Measurements from ENCODE around the gene SLC26A2. TPM values are rescaled to one million over a fixed set of nuclear protein-coding genes. Genes with fewer than 3 reads are reported as not detected.

SLC26A2 gene
- total and polyA plus RNA-seq, 10 of the 15 experiments (the other 5 are each of a cell fraction or from before 2014, with no cell fraction given) = 1.7 to 6.4 (median 4.2) TPM

- TF ChIP-seq ZNF687 (IDR thresholded peaks at IDR 0.05) = peak; percentile 96
- no peak for TF ChIP-seq STAT1 (conservative IDR thresholded peaks at IDR 0.05)
- peak; percentile 30 for TF ChIP-seq SP1 (IDR thresholded peaks at IDR 0.05; ENCODE audit: low read depth, low read length)
- TF ChIP-seq KLF5 (IDR thresholded peaks at IDR 0.05; ENCODE audit: partially characterized antibody) = no peak
- no peak; the same call in 1 of the 2 replicates for TF ChIP-seq CHD2 (IDR thresholded peaks at IDR 0.05; ENCODE audit: borderline replicate concordance, low read depth, low read length)
- TF ChIP-seq ELK1 (IDR thresholded peaks at IDR 0.05; ENCODE audit: low read depth, low read length) = peak; percentile 79
- TF ChIP-seq EZH2 (IDR thresholded peaks at IDR 0.05; ENCODE audit: borderline replicate concordance, control insufficient read depth, low read depth, low read length) = no peak
- TF ChIP-seq RUNX3 (IDR thresholded peaks at IDR 0.05; ENCODE audit: low read length) = peak; percentile 74
- TF ChIP-seq IRF3 (IDR thresholded peaks at IDR 0.05) = no peak
- TF ChIP-seq RCOR1 (conservative IDR thresholded peaks at IDR 0.05; ENCODE audit: low read depth, low read length) = no peak
- TF ChIP-seq WRNIP1 (IDR thresholded peaks at IDR 0.05; ENCODE audit: borderline replicate concordance, low read depth, low read length) = no peak
- TF ChIP-seq EGR1 (IDR thresholded peaks at IDR 0.05; ENCODE audit: borderline replicate concordance in 1 of 2, low read depth in 2 of 2, low read length in 2 of 2) = peak; percentile 42 to 43; a peak in 1 of 3 replicates
- TF ChIP-seq IKZF1 (conservative IDR thresholded peaks at IDR 0.05) = peak; percentile 97
- no peak for TF ChIP-seq HDAC2 (IDR thresholded peaks at IDR 0.05)
- TF ChIP-seq MYC (IDR thresholded peaks at IDR 0.05; ENCODE audit: insufficient read depth, insufficient read length, insufficient replicate concordance, low read length, severe bottlenecking) = peak; percentile 78
- no peak for TF ChIP-seq E2F4 (IDR thresholded peaks at IDR 0.05; ENCODE audit: low read depth, low read length)
- TF ChIP-seq PML (IDR thresholded peaks at IDR 0.05; ENCODE audit: low read length) = no peak; the same call in 1 of the 2 replicates
- TF ChIP-seq RB1 (IDR thresholded peaks at IDR 0.05; ENCODE audit: borderline replicate concordance) = 0 out of 2 replicates have a peak, but pooled peaks have one; percentile 18
- peak; percentile 83; the same call in 1 of the 2 replicates for TF ChIP-seq LARP7 (IDR thresholded peaks at IDR 0.05)
- TF ChIP-seq YY1 (IDR thresholded peaks at IDR 0.05; ENCODE audit: low read depth, low read length) = peak; percentile 73; the same call in 1 of the 2 replicates
- TF ChIP-seq CHD1 (IDR thresholded peaks at IDR 0.05; ENCODE audit: low read depth, low read length) = peak; percentile 83; the same call in 1 of the 2 replicates
- peak; percentile 90 for TF ChIP-seq RELA (IDR thresholded peaks at IDR 0.05; ENCODE audit: borderline replicate concordance, partially characterized antibody)
- peak; percentile 61; the same call in 1 of the 2 replicates for TF ChIP-seq POLR2AphosphoS2 (IDR thresholded peaks at IDR 0.05; ENCODE audit: low read depth, low read length)
- peak; percentile 95 for TF ChIP-seq POLR2AphosphoS5 (IDR thresholded peaks at IDR 0.05; ENCODE audit: low read length)
Measured at GRCh38 chr5:150000256-150000989, 39.9 kb downstream of the SLC26A2 start, which contains the start of the genes HMGXB3 and TIGD6 (continued).
